HG03521 (cell line): ENCODE data around the gene TGM3.

Source experiments
- ATAC-seq: cut with Tn5 transposase; IDR thresholded peaks from one replicate; pipeline ENCODE4 v1.9.1; 2021; ENCODE audit warnings: mild to moderate bottlenecking, moderate library complexity; ENCODE audit not compliant: unreplicated experiment

Gene TGM3

GRCh38 chr20:2283706-2284423, 11.9 kb upstream of the TGM3 start:
- ATAC-seq: no peak

DNA sequence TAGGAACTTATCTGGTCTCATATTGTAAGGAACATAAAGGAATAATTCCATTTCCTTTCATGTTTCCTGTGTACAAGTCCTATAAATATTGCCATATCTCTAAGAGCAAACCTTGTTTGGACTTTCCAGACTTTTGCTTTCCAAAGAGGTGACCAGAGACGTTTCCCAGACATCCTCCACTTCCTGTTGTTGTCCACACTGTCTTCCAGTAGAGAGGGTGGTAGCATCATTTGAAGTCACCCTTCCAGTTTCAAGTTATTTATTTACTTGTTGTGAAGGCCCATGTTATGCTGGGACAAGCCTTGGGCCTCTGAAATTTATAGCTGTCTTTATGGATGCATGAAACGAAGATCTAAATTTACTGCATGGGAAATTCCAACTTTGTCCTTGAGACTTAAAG, 10.6 kb upstream of the TGM3 start:
- ATAC-seq: no peak

DNA sequence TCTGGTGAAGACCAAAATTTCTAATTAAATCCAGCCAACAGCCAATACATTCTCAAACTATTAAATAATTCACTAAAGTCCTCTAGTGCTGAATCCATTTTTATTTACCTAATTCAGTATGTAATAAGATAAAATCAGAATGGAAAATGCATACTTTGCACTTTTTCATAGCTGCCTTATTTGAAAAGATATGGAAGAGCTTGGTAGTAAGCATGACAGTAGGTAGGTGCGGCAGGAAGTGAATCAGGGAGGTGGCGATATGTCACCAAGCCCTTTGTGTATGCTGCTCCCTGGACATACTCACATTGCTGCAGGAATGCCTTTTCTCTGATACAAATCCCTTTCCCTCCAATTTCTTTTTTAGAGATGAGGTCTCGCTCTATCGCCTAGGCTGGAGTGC, 10.2 kb upstream of the TGM3 start:
- no peak for ATAC-seq

DNA sequence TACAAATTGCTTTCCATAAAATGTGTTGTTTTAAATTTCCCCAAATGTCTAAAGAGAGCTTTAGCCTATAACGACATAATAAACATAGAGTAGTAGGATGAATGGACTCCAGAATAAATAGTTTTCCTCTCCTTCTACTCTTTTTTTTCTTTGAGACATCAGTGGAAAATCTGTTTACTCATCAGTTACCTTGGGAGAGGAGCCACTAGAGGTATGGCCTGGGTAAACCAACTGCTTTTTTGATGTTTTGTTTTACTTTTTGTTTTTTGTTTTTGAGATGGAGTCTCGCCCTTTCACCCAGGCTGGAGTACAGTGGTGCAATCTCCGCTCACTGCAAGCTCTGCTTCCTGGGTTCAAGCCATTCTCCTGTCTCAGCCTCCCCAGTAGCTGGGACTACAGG, 8.3 kb upstream of the TGM3 start:
- no peak for ATAC-seq

- no peak for ATAC-seq
These were observed 6.3 kb upstream of the TGM3 start for GRCh38 chr20:2289475-2289874.

GRCh38 chr20:2290486-2290885, 5.3 kb upstream of the TGM3 start:
- no peak for ATAC-seq

DNA sequence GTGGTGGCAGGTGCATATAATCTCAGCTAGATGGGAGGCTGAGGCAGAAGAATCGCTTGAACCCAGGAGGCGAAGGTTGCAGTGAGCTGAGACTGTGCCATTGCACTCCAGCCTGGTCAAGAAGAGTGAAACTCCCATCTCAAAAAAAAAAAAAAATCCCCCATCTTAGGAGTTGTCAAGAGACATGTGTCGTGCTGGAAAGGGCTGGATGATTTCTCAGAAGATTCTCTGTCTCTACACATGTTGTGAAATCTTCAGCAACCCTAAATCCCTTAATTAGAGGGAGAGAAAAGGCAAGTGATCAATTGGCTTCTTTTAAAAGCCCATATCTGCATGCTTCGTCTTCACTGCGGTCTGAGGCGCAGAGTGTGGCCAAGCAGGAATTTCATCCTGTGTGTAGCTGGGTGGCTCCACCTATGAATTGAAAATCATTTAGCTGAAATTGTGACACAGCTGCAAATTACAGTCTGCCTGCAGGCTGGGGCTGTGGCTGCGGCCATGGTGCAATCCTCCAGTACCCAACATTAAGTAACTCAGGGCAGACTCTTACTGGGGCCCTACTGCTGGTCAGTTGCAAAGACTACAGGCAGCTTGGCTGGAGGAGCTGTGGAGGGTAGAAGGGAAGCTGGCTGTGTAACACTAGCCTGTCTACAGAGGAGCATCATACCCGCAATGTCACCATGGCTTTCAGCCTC, 3.2 kb upstream of the TGM3 start:
- no peak for ATAC-seq

DNA sequence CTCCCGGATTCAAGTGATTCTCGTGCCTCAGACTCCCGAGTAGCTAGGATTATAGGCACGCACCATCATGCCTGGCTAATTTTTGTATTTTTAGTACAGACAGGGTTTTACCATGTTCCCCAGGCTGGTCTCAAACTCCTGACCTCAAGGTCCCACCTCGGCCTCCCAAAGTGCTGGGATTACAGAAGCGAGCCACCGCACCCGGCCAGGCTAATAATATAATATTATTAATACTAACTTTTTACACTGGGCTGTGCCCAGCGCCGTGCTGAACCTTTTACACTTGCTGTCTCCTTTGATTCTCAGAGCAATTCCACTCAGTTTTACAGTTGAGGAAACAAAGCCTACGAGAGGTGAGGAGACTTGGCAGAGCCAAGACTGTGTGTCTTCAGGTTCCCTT, 2.3 kb upstream of the TGM3 start:
- ATAC-seq: no peak

GRCh38 chr20:2293971-2294370, 1.8 kb upstream of the TGM3 start:
- ATAC-seq: no peak

DNA sequence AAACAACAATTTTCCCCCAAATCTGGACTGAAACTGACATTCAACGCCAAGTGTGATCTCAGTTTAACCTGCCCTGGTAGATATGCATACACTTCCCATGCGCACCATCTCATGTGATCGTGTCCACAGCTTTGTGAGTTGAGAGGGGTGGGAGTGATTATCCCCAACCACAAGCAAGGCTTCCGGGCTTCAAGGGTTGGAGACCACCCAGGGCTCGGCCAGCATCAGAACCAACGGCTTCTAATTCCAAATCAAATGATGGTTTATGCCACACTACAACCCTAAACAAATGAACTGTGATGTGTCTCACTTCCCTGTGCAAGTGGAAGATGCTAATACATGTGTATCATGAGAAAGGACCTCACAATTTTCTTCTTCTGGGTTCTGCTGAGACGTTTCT, 515 bp upstream of the TGM3 start:
- ATAC-seq: no peak

- no peak for ATAC-seq
These were observed 939 bp downstream of the TGM3 start for GRCh38 chr20:2296524-2297356.

DNA sequence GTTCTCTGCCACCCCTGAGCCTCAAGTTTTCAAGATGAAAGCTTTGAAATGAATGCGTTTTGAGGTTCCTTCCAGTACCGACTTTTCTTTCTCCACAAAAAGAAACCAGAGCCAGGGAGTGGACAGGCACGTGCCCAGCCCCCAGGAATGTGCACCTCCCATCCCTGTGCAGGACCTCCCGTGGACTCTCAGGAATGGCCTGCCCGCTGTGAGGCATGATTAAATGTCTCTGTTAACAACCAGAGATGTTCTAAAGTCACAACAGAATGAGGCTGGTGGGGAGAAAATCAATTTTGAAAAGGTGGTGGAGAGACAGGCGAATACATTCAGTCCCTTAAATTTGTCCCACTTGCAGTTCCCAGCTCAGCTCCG, 1.5 kb downstream of the TGM3 start:
- ATAC-seq: no peak

DNA sequence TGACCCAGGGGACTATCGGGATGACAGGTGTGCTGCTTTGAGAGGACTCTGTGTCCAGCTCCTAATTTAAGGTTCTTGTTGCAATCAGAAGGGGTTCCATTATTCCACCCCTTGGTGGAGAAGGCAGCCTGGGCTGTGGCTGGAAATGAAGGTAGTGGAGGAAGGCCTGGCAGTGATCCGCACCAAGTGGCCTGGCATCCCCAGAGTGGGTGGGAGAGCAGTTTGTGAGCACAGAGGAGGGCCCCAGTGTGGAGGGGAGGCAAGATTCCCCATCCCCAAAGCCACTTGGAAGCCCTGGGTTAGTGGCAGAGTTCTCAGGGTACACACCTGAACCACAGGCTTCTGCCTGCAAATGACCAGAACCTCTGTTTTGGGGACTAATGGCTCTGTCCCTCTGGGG, 2.3 kb downstream of the TGM3 start:
- ATAC-seq: no peak

DNA sequence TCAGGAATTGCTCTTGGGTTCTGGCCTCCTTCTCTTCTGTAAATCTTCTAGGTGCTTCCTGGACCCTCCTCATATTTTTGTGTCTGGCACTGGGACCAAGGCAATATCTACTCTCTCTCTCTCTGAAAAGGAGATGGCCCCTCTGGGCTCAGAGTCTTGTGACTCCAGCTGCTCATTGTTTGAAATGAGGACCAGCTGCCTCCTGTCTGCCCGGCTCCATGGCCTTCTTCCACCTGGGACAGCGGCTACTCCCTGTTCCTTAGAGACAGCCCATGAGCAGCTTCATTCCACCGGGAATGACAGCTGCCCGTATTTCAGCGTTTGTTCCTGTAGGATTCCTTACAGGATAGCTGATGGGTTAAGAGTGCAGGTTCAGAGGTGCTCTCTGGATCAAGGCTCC, 2.9 kb downstream of the TGM3 start:
- no peak for ATAC-seq

- ATAC-seq: no peak
These were observed 3.5 kb downstream of the TGM3 start for GRCh38 chr20:2299301-2299700.

GRCh38 chr20:2300002-2300401, 4.2 kb downstream of the TGM3 start:
- no peak for ATAC-seq

DNA sequence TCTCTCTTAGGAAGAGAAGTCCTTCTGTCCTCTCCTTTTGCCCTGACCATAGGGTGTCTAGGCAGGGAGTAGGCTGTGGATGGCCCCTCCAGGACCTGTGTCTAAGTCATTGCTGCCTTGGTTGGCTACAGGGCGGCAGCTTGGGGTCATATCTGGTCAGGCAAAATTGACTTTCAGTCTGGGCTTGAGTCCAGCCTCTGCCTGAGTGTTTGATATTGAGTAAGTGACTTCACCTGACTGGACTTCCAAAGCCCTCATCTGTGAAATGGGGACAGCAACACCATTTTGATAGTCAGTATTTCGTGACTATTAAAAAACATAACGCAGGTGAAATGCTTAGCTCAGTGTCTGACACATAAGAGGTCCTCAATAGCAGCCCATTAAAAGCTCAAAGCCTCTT, 4.6 kb downstream of the TGM3 start:
- ATAC-seq: no peak

- ATAC-seq: peak; percentile 78
These were observed 5.4 kb downstream of the TGM3 start for GRCh38 chr20:2301164-2301622.

DNA sequence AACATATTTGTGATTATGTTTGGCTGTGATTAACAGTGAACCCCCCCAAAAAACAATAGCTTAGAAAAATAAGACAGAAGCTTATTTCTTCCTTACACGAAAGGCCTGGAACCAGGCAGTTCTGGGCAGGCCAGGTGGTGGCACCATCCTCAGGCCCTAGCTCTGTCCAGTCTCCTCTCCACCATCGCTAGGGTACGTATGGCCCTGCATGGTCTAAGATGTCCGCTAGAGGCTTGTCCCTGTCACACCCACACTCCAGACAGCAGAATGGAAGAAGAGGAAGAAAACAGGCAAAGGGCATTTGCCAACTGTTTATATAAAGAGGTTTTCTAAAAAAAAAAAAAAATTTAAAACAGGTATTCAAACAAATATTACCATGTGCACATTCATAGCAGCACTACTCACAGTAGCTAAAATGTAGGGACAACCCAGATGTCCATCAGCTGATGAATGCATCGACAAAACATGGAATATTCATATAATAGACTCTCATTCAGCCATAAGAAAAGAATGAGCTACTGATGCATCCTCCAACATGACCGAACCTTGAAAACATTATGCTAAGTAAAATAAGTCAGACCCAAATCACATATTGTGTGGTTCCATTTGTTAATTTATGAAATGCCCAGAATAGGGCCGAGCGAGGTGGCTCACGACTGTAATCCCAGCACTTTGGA, 6.7 kb downstream of the TGM3 start:
- no peak for ATAC-seq

- no peak for ATAC-seq
These were observed 7.9 kb downstream of the TGM3 start for GRCh38 chr20:2303673-2304072.

DNA sequence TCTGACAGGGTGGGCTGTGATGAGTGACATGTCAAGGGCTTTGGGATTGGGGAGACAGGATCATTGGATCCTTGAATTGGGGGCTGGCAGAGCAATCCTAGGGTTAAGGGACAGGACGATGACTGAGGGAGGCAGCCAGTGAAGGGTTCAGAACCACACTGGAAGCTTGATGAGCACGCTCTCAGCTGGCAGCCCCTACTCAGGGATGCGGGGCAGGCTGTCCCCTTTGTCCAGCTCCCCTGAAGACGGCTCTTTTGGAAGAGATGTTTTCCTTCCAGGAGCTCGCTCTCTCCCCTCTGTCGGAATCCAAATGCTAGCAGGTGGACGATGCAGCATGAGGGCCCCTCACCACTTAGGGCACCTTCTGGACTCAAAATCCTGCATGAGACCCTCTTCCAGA, 8.4 kb downstream of the TGM3 start:
- no peak for ATAC-seq
